ENCODE results near the gene MED27. TPM values are rescaled to one million over a fixed set of nuclear protein-coding genes. Genes with fewer than 3 reads are reported as not detected.

MED27 gene
- total and polyA plus RNA-seq, 2 experiments from 2014 or later: 21.4 to 41.1 TPM

GRCh38 chr9:131872006-131872405, 207.7 kb downstream of the MED27 start:
- DNase-seq: no peak
- no peak for TF ChIP-seq EZH2phosphoT487 (IDR thresholded peaks at IDR 0.05; ENCODE audit: insufficient read depth, low read depth)
- TF ChIP-seq EZH2 (IDR thresholded peaks at IDR 0.05; ENCODE audit: insufficient read depth, poor library complexity, severe bottlenecking): no peak
- H3K4me2 ChIP-seq (ENCODE audit: unreplicated experiment): no peak overlapping the region
- no peaks in the 10 kb centered on the region for H3K9me2 ChIP-seq (ENCODE audit: insufficient read depth)
- no peaks in the 10 kb centered on the region for H3K79me2 ChIP-seq (ENCODE audit: insufficient read depth)
- H2AFZ ChIP-seq: no peak overlapping the region
- no peaks in the 10 kb centered on the region for H3K9me3 ChIP-seq (ENCODE audit: low read depth)
- H3K36me3 ChIP-seq (ENCODE audit: low read depth): no peaks in the 10 kb centered on the region
- no peaks in the 10 kb centered on the region for H4K20me1 ChIP-seq (ENCODE audit: insufficient read depth)
- in situ Hi-C loops (cut with MboI): no loop called here
- no peaks in the 10 kb centered on the region for H3K27me3 ChIP-seq (replicated peaks; ENCODE audit: insufficient read depth)
- no peak overlapping the region for H3K9ac ChIP-seq
- H3F3A ChIP-seq (ENCODE audit: insufficient read depth): no peaks in the 10 kb centered on the region
- peaks cover 6% of the 10 kb centered on the region; the same call in 1 of the 2 replicates for H3K4me1 ChIP-seq (ENCODE audit: insufficient read depth)
- H3K27ac ChIP-seq: no peak overlapping the region
- no peak overlapping the region for H3K4me3 ChIP-seq
- 94 to 96% methylated on average over 14 to 15 of the region's 15 CpGs for WGBS, 2 experiments (ENCODE audit: low coverage in 1 of 2, low lambda C conversion rate in 2 of 2, missing lambda C conversion rate in 2 of 2)

GRCh38 chr9:131870156-131870555, 209.5 kb downstream of the MED27 start:
- no peak overlapping the region for H3K9ac ChIP-seq
- 83% methylated on average over 12 of the region's 12 CpGs for WGBS, 2 experiments (ENCODE audit: low coverage in 1 of 2, low lambda C conversion rate in 2 of 2, missing lambda C conversion rate in 2 of 2)
- no peaks in the 10 kb centered on the region for H4K20me1 ChIP-seq (ENCODE audit: insufficient read depth)
- in situ Hi-C loops (cut with MboI): no loop called here
- no peaks in the 10 kb centered on the region for H3K79me2 ChIP-seq (ENCODE audit: insufficient read depth)
- no peak overlapping the region for H3K4me3 ChIP-seq
- no peak overlapping the region for H3K27ac ChIP-seq
- no peak overlapping the region for H3K4me2 ChIP-seq (ENCODE audit: unreplicated experiment)
- DNase-seq: no peak
- no peaks in the 10 kb centered on the region for H3K27me3 ChIP-seq (replicated peaks; ENCODE audit: insufficient read depth)
- no peaks in the 10 kb centered on the region for H3F3A ChIP-seq (ENCODE audit: insufficient read depth)
- TF ChIP-seq EZH2phosphoT487 (IDR thresholded peaks at IDR 0.05; ENCODE audit: insufficient read depth, low read depth) (no peak), EZH2 (IDR thresholded peaks at IDR 0.05; ENCODE audit: insufficient read depth, poor library complexity, severe bottlenecking) (no peak)
- no peaks in the 10 kb centered on the region for H3K9me3 ChIP-seq (ENCODE audit: low read depth)
- H3K4me1 ChIP-seq (ENCODE audit: insufficient read depth): no peaks in the 10 kb centered on the region
- no peaks in the 10 kb centered on the region for H3K36me3 ChIP-seq (ENCODE audit: low read depth)
- H3K9me2 ChIP-seq (ENCODE audit: insufficient read depth): no peaks in the 10 kb centered on the region
- H2AFZ ChIP-seq: no peak overlapping the region

- no peak for TF ChIP-seq EZH2phosphoT487 (IDR thresholded peaks at IDR 0.05; ENCODE audit: insufficient read depth, low read depth)
- TF ChIP-seq EZH2 (IDR thresholded peaks at IDR 0.05; ENCODE audit: insufficient read depth, poor library complexity, severe bottlenecking): no peak
- H4K20me1 ChIP-seq (ENCODE audit: insufficient read depth): no peaks in the 10 kb centered on the region
Measured at GRCh38 chr9:131869348-131869747, 210.3 kb downstream of the MED27 start.

GRCh38 chr9:131868766-131869165, 210.9 kb downstream of the MED27 start:
- peak; percentile 32 for DNase-seq
- Histone ChIP-seq H3K4me1 (ENCODE audit: insufficient read depth) (no peaks in the 10 kb centered on the region), H4K20me1 (ENCODE audit: insufficient read depth) (no peaks in the 10 kb centered on the region), H3K9me3 (ENCODE audit: low read depth) (no peaks in the 10 kb centered on the region), H3K4me3 (no peak overlapping the region), H3K36me3 (ENCODE audit: low read depth) (no peaks in the 10 kb centered on the region), H3K27me3 (replicated peaks; ENCODE audit: insufficient read depth) (no peaks in the 10 kb centered on the region), H3K27ac (no peak overlapping the region), H3K4me2 (ENCODE audit: unreplicated experiment) (no peak overlapping the region), H3F3A (ENCODE audit: insufficient read depth) (no peaks in the 10 kb centered on the region), H2AFZ (no peak overlapping the region), H3K9ac (no peak overlapping the region), H3K79me2 (ENCODE audit: insufficient read depth) (no peaks in the 10 kb centered on the region), H3K9me2 (ENCODE audit: insufficient read depth) (no peaks in the 10 kb centered on the region)
- no peak for TF ChIP-seq EZH2phosphoT487 (IDR thresholded peaks at IDR 0.05; ENCODE audit: insufficient read depth, low read depth)
- TF ChIP-seq EZH2 (IDR thresholded peaks at IDR 0.05; ENCODE audit: insufficient read depth, poor library complexity, severe bottlenecking): no peak
- in situ Hi-C loops (cut with MboI): no loop called here
- WGBS, 2 experiments (ENCODE audit: low coverage in 1 of 2, low lambda C conversion rate in 2 of 2, missing lambda C conversion rate in 2 of 2): 64% methylated on average over 10 of the region's 10 CpGs

More at GRCh38 chr9:131869348-131869747, 210.3 kb downstream of the MED27 start:
- in situ Hi-C loops (cut with MboI): no loop called here
- Histone ChIP-seq H3K27ac (no peak overlapping the region), H3K9me3 (ENCODE audit: low read depth) (no peaks in the 10 kb centered on the region), H2AFZ (no peak overlapping the region), H3K27me3 (replicated peaks; ENCODE audit: insufficient read depth) (no peaks in the 10 kb centered on the region), H3F3A (ENCODE audit: insufficient read depth) (no peaks in the 10 kb centered on the region), H3K79me2 (ENCODE audit: insufficient read depth) (no peaks in the 10 kb centered on the region), H3K9me2 (ENCODE audit: insufficient read depth) (no peaks in the 10 kb centered on the region), H3K4me3 (no peak overlapping the region), H3K9ac (no peak overlapping the region), H3K36me3 (ENCODE audit: low read depth) (no peaks in the 10 kb centered on the region), H3K4me1 (ENCODE audit: insufficient read depth) (no peaks in the 10 kb centered on the region), H3K4me2 (ENCODE audit: unreplicated experiment) (no peak overlapping the region)
- no peak for DNase-seq
- 69 to 77% methylated on average over 8 of the region's 8 CpGs for WGBS, 2 experiments (ENCODE audit: low coverage in 1 of 2, low lambda C conversion rate in 2 of 2, missing lambda C conversion rate in 2 of 2)
